Tibial artery (tissue), 4 donors: Measurements from ENCODE around the gene MCC.
A peak's percentile ranks its signal among the peaks of the same experiment; 100 is the strongest.

Experiments
- DNase-seq, 2 donors: peaks; one replicate each; pipeline ENCODE4 v3.0.0-alpha.2; 2019
- H3K27ac ChIP-seq, 2 donors: fragments of 200-600 bp; sonication (generic) in 1 of 2; 1 replicate in 1 of 2; 2 replicates in 1 of 2; pipeline ENCODE4 v1.5.1; 2018 to 2019; ENCODE audit warnings: mild to moderate bottlenecking in 1 of 2
- H3K27me3 ChIP-seq, 2 donors: fragments of 200-600 bp; sonication (generic) in 1 of 2; one replicate each; pipeline versions ENCODE4 v1.5.1 to v1.6.0; 2016 to 2019
- H3K36me3 ChIP-seq, 3 donors: fragments of 200-600 bp; sonication (generic) in 2 of 3; one replicate each; pipeline ENCODE4 v1.5.1; 2016 to 2019; ENCODE audit warnings: mild to moderate bottlenecking in 2 of 3
- H3K4me1 ChIP-seq, 4 donors: fragments of 200-600 bp; sonication (generic) in 2 of 4; 1 replicate in 3 of 4; 2 replicates in 1 of 4; pipeline ENCODE4 v1.5.1; 2016 to 2019
- H3K4me3 ChIP-seq, 2 donors: fragments of 200-600 bp; sonication (generic) in 1 of 2; 1 replicate in 1 of 2; 2 replicates in 1 of 2; pipeline ENCODE4 v1.5.1; 2018 to 2019; ENCODE audit warnings: mild to moderate bottlenecking in 2 of 2
- H3K9me3 ChIP-seq, 3 donors: fragments of 200-600 bp; sonication (generic) in 1 of 3; one replicate each; pipeline ENCODE4 v1.5.1; 2016 to 2019
- intact Hi-C: fragments of 100-400 bp; cut with DNase I; formaldehyde crosslinking; loops from one replicate; pipeline ENCODE4 v1.15.0; 2023; ENCODE audit warnings: low total_unique reads
- TF ChIP-seq, protein P1 (sequence below), 2 experiments: fragments of 200-600 bp in 1 of 2; fragments of 450-650 bp in 1 of 2; IDR thresholded peaks; one replicate each; pipeline ENCODE4 v1.5.1; 2017 to 2019; ENCODE audit warnings: antibody characterized with exemption in 2 of 2, mild to moderate bottlenecking in 1 of 2, moderate library complexity in 1 of 2

The MCC gene

DNA sequence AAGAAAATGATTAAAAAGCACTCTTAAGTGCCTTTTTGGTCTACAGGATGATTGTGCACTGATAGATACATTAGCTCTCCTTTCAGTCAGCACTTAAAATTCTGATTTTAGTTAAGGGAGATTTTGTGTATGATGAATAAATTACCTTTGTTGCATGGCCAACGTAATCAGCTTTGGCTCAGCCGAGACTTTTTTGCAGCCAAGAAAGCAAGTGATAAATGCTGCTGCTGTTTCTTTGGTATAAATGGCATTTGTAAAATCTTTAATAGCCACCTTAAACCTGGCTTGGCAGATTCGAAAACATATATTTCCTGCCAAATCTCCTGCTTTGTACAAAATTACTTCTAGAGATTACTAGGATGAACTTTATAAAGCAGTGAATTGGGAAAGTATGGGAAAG, 364.0 kb downstream of the MCC start:
- H3K27me3 ChIP-seq, result no peaks in the 10 kb centered on the region
- peaks cover 0 to 2% (median 1%) of the 10 kb centered on the region in 4 donors for H3K4me1 ChIP-seq

DNA sequence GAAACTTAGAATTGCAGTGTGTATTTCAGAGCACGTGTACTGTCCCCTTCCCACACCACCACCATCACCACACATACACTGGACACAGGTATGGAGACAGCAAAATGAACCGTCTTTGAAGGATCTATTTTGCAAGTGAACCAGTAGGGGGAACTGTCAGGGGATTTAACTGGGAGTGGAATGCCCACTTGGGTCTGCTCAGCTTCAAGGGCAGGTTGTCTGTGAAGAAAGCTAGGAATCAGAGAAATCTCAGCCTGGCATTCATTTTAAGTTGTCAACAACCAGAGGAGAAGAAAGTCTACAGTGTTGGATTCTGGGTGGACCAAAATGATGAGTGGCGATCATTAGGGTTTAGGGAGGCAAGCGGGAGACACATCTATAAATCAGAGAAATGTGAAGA, 364.6 kb downstream of the MCC start:
- TF ChIP-seq, protein P1, sequence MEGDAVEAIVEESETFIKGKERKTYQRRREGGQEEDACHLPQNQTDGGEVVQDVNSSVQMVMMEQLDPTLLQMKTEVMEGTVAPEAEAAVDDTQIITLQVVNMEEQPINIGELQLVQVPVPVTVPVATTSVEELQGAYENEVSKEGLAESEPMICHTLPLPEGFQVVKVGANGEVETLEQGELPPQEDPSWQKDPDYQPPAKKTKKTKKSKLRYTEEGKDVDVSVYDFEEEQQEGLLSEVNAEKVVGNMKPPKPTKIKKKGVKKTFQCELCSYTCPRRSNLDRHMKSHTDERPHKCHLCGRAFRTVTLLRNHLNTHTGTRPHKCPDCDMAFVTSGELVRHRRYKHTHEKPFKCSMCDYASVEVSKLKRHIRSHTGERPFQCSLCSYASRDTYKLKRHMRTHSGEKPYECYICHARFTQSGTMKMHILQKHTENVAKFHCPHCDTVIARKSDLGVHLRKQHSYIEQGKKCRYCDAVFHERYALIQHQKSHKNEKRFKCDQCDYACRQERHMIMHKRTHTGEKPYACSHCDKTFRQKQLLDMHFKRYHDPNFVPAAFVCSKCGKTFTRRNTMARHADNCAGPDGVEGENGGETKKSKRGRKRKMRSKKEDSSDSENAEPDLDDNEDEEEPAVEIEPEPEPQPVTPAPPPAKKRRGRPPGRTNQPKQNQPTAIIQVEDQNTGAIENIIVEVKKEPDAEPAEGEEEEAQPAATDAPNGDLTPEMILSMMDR (IDR thresholded peaks at IDR 0.05), result no peak
- Histone ChIP-seq H3K4me3 (no peak overlapping the region), H3K9me3 (no peaks in the 10 kb centered on the region), H3K4me1 (peaks cover 0 to 8% (median 4%) of the 10 kb centered on the region in 4 donors), H3K27ac (no peak overlapping the region), H3K27me3 (no peaks in the 10 kb centered on the region), H3K36me3 (no peaks in the 10 kb centered on the region)
- intact Hi-C loops, result no loop called here
- DNase-seq, result no peak

More for the DNA sequence above, 364.0 kb downstream of the MCC start:
- Histone ChIP-seq H3K27ac (no peak overlapping the region), H3K4me3 (no peak overlapping the region), H3K36me3 (no peaks in the 10 kb centered on the region), H3K9me3 (no peaks in the 10 kb centered on the region)
- no peak for DNase-seq
- intact Hi-C loops, result no loop called here
- TF ChIP-seq, protein P1 (IDR thresholded peaks at IDR 0.05), result no peak

DNA sequence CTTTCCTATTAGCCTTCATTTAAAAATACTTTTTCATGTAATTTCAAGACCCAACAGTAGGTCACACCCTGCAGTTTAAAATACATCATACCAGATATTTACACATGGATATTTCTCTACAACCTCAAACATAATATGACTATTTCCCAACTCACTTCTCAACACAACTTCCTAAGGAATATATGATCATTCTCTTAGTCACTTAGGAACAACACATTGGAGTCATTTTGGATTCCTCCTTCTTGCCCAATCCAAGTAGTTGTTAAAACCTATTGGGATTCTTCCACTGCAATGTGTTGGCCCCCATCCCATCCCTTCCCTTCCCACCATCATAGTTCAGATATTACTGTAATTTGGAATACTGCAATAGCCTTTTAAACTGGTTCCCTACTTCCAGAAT, 366.2 kb downstream of the MCC start:
- intact Hi-C loops, result no loop called here
- Histone ChIP-seq H3K27me3 (no peaks in the 10 kb centered on the region), H3K4me1 (peaks cover 0 to 10% (median 4%) of the 10 kb centered on the region in 4 donors), H3K36me3 (no peaks in the 10 kb centered on the region), H3K9me3 (no peaks in the 10 kb centered on the region), H3K27ac (no peak overlapping the region), H3K4me3 (no peak overlapping the region)
- peak in 1 of 2 donors; percentile 76 for DNase-seq
- TF ChIP-seq, protein P1 (IDR thresholded peaks at IDR 0.05), result no peak

DNA sequence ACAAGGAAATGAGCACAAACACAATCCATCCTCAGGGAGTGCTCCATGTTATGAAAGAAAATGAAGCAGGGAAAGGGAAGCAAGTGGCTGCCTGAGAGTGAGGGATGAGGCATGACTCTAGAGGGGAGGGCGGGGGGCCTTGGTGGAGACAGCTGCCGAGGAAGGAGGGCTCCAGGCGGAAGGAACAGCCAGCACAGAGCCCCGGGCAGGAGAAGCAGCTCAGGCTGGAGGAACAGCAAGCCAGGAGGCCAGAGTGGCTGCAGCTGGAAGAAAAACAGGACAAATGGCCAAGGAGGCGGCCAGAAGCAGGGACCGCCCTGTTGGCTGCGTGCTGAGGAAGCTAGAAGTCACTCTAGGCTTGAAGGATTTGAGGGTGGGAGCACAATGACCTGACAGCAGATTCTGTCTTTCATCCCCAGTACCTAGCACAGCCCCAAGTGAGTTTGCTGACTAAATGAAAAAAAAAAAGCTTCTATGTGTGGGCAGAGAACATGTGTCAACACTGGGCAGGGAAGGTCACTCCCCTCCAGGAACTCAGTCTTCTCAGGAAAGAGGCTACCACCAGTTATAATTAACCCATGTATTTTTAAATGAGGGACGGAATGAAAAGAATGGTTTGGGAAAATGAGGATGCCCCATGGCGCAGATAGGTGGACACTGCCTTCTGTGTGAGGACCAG, 368.9 kb downstream of the MCC start:
- no peak overlapping the region for H3K4me3 ChIP-seq
- H3K27ac ChIP-seq, result no peak overlapping the region
- peaks cover 0 to 10% (median 4%) of the 10 kb centered on the region in 4 donors for H3K4me1 ChIP-seq
- H3K9me3 ChIP-seq, result peaks cover 0 to 2% (median 0%) of the 10 kb centered on the region in 3 donors
- no peaks in the 10 kb centered on the region for H3K36me3 ChIP-seq
- TF ChIP-seq, protein P1 (IDR thresholded peaks at IDR 0.05), result no peak
- H3K27me3 ChIP-seq, result no peaks in the 10 kb centered on the region
- intact Hi-C loops, result no loop called here
- DNase-seq, result peak; percentile 37 to 74

DNA sequence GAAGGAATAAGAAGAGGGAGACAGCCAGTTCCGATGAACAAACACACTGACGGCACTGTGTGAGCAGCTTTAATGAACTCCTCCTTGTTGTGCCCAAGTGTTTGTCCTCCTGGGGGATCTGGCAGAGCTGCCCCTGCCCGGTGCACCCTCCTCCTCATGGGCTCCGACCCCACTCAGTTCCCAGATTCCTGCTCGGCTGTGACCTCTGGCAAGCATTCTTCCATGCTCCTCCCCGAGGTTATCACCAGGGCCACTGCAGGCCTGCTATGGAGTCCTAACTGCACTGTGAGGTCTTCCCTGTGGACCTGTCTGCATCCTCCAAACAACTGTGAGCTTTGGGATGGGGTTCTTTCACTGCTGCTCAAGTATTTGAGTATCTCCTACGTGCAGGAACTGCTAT, 369.5 kb downstream of the MCC start:
- Histone ChIP-seq H3K27me3 (no peaks in the 10 kb centered on the region), H3K4me1 (peaks cover 0 to 10% (median 4%) of the 10 kb centered on the region in 4 donors), H3K27ac (no peak overlapping the region), H3K9me3 (peaks cover 0 to 4% (median 0%) of the 10 kb centered on the region in 3 donors), H3K36me3 (no peaks in the 10 kb centered on the region), H3K4me3 (no peak overlapping the region)
- intact Hi-C loops, result no loop called here
- TF ChIP-seq, protein P1 (IDR thresholded peaks at IDR 0.05), result no peak
- no peak for DNase-seq
